Upper lobe of right lung (tissue), 1 donor: Measurements from ENCODE around the gene NRG2. TPM values are rescaled to one million over a fixed set of nuclear protein-coding genes. Genes with fewer than 3 reads are reported as not detected.

Experiments used
- ATAC-seq: fragments of 200-7000 bp; cut with Tn5 transposase; one replicate; pipeline ENCODE4 v1.9.1; 2020; ENCODE audit warnings: mild to moderate bottlenecking, moderate library complexity
- DNase-seq: peaks from one replicate; pipeline ENCODE4 v3.0.0-alpha.2; 2020
- H3K27ac ChIP-seq: fragments of 200-600 bp; one replicate; pipeline ENCODE4 v1.8.0; 2022
- H3K27me3 ChIP-seq: fragments of 200-600 bp; one replicate; pipeline ENCODE4 v1.8.0; 2022; ENCODE audit warnings: mild to moderate bottlenecking
- H3K36me3 ChIP-seq: fragments of 200-600 bp; one replicate; pipeline ENCODE4 v1.8.0; 2022
- H3K4me1 ChIP-seq: fragments of 200-600 bp; one replicate; pipeline ENCODE4 v1.8.0; 2022
- H3K4me3 ChIP-seq: fragments of 200-600 bp; one replicate; pipeline ENCODE4 v1.8.0; 2022; ENCODE audit warnings: mild to moderate bottlenecking
- H3K9me3 ChIP-seq: fragments of 200-600 bp; one replicate; pipeline ENCODE4 v1.8.0; 2022
- CTCF ChIP-seq: fragments of 200-600 bp; IDR thresholded peaks from one replicate; pipeline ENCODE4 v1.8.0; 2022; ENCODE audit warnings: antibody characterized with exemption
- intact Hi-C: fragments of 100-400 bp; cut with DNase I; formaldehyde crosslinking; loops from one replicate; pipeline ENCODE4 v1.11.0; 2022
- total RNA-seq: library from RNA; stranded (reverse); fragmentation: NEBNext Ultra II Directional; extraction: Animal tissue kit (Norgen Biotek cat#: 25700); gene quantifications from one replicate; pipeline ENCODE4 v1.2.1, GENCODE V29; 2021
- donor health status: DM: no; HTN: yes; CAD: no; lungs with severe emphysema.

The NRG2 gene
- total RNA-seq, 1 donor from 2014 or later, result 1.4 TPM

- ATAC-seq (no peak), DNase-seq (no peak)
- Histone ChIP-seq H3K27me3 (no peaks in the 10 kb centered on the region), H3K4me3 (no peak overlapping the region), H3K9me3 (no peaks in the 10 kb centered on the region), H3K27ac (no peak overlapping the region), H3K36me3 (no peaks in the 10 kb centered on the region), H3K4me1 (no peaks in the 10 kb centered on the region)
- intact Hi-C loops, result no loop called here
- TF ChIP-seq CTCF, result no peak
Observed at GRCh38 chr5:139872851-139873794, 170.0 kb downstream of the NRG2 start.

- Histone ChIP-seq H3K27me3 (no peaks in the 10 kb centered on the region), H3K4me3 (no peak overlapping the region), H3K9me3 (no peaks in the 10 kb centered on the region), H3K27ac (no peak overlapping the region), H3K36me3 (no peaks in the 10 kb centered on the region), H3K4me1 (no peaks in the 10 kb centered on the region)
- DNase-seq, result no peak
- intact Hi-C loops, result no loop called here
- TF ChIP-seq CTCF, result no peak
- no peak for ATAC-seq
Observed at GRCh38 chr5:139872052-139872766, 170.9 kb downstream of the NRG2 start.

GRCh38 chr5:139871614-139872013 is 171.5 kb downstream of the NRG2 start:
- DNase-seq (no peak), ATAC-seq (no peak)
- intact Hi-C loops, result no loop called here
- Histone ChIP-seq H3K4me1 (no peaks in the 10 kb centered on the region), H3K36me3 (no peaks in the 10 kb centered on the region), H3K9me3 (no peaks in the 10 kb centered on the region), H3K27ac (no peak overlapping the region), H3K4me3 (no peak overlapping the region), H3K27me3 (no peaks in the 10 kb centered on the region)
- no peak for TF ChIP-seq CTCF

GRCh38 chr5:139870677-139871076 is 172.4 kb downstream of the NRG2 start:
- no peak for DNase-seq
- H3K4me1 ChIP-seq, result no peaks in the 10 kb centered on the region
- ATAC-seq, result no peak
- no peak for TF ChIP-seq CTCF
- H3K4me3 ChIP-seq, result no peak overlapping the region
- H3K27ac ChIP-seq, result no peak overlapping the region
- H3K27me3 ChIP-seq, result no peaks in the 10 kb centered on the region
- H3K9me3 ChIP-seq, result no peaks in the 10 kb centered on the region
- intact Hi-C loops, result no loop called here
- no peaks in the 10 kb centered on the region for H3K36me3 ChIP-seq

DNA sequence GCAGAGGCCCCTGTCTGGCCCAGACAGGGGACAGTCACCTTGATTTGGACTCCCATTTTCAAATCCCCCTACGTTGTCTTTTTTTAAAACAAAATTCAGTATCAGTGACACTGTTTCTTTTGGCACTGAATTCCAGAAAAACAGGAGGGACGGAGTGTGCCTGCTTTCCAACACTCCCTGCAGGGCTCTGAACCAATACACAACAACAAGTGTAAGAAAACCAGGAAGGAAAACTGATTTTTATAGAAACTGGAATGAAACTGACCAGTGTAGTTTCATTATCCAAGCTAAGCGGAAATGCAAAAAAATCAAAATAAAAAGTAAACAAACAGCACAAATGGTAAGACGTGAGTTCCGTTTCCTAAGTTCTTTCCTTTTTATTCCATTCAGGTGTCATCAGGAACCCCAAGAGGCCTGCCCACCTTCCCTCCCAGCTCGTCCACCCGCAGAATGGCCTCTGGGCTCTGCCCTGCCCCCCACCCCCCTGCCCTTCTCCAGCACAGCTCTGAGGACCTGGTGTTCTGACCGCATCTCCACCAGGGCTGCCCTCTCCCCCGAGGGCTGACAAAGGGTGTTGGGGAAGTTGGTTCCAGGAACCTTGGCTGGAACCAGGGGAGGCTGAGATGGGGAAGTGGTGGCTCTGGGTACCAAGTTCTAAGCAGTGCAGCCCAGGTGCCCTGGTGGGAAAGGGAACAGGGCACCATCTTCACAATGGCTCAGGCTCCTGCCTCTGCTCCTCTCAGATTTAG is 173.9 kb downstream of the NRG2 start:
- no peak overlapping the region for H3K27ac ChIP-seq
- no peak for TF ChIP-seq CTCF
- intact Hi-C loops, result loop anchor here (5.0 kb wide), 1 partner anchor 82 kb away; no protein-coding TSS in a partner anchor
- no peaks in the 10 kb centered on the region for H3K36me3 ChIP-seq
- ATAC-seq (no peak), DNase-seq (no peak)
- no peak overlapping the region for H3K4me3 ChIP-seq
- H3K4me1 ChIP-seq, result no peaks in the 10 kb centered on the region
- no peaks in the 10 kb centered on the region for H3K9me3 ChIP-seq
- no peaks in the 10 kb centered on the region for H3K27me3 ChIP-seq
